Activated naive CD4-positive, alpha-beta T cell (primary cell): ENCODE data around the gene RFNG.
A peak's percentile ranks its signal among the peaks of the same experiment; 100 is the strongest.
"Not testable (repeated sequence)": the region's sequence is repeated elsewhere in the genome, so short reads cannot be mapped to it uniquely, and the experiment has no call there.

Experiments
- DNase-seq, 4 experiments: peaks; one replicate each; lab custom pipeline; 2025; lab: John Stamatoyannopoulos, UW

The RFNG gene

DNA sequence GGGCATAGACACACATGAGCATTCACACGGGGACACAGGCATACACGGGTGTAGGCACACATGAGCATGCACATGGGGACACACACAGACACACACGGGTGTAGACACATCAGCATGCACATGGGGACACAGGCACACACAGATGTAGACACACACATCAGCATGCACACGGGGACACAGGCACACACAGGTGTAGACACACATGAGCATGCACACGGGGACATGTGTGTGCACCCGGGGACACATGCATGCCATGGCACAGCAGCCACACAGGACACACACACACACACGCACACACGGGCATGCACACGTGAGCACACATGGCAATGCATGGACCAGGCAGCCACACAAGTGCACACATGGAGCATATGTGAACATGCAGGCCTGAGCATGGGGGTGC, 9.0 kb downstream of the RFNG start:
- DNase-seq, result no peak

DNA sequence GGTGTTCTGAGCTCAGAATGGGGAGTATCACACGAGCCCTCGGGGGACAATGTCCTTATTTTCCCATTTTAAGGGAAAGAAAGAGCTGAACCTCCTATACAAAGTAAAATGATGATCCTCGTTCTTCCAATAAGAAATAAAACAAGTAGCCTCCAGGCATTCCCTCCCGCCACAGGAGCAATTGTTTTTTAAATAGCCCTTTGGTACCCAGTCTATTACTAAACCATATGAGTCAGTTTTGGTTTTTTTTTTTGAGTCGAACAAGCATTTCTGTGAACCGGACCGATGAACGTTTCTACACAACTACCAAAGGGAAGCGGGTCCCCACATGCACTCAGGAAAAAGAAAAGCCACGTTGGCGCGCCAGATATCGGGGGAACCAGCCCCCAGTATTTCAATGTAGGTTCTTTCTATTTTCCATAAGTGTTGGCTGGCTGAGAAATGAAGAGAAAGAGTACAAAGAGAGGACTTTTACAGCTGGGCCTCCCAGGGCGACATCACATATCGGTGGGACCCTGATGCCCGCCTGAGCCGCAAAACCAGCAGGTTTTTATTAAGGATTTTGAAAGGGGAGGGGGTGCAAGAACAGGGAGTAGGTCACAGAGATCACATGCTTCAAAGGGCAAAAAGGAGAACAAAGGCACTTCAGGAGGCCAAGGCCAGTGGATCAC, 10.3 kb downstream of the RFNG start:
- DNase-seq, result no peak

DNA sequence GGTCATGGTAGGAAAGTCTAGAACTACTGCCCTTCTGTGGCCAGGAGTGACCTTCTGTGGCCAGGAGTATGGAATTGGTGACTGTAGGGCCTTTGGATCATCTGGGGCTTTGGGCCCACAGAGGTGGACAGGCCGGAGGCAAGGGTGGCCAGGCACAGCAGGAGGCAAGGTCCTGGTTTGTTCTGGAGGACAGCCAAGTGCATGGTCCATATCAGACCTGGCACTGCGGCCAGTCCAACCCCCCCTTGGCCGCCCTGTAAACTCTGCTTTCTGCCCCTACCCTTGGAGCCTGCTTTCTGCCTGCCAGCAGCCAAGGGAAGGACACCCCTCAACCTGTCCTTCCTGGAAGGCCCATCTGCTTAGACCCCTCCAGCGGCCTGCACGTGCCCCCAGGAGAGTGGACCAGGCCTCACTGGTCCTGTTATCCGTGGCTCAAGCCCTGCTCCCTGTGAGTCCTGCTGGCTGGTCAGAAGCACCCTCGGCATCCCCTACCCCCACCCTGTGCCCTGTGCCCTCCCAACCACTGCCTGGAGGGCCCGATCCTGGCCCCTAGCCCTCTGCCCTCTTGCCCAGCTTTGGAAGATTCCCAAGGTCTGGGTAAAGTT, 11.8 kb downstream of the RFNG start:
- no peak for DNase-seq

DNA sequence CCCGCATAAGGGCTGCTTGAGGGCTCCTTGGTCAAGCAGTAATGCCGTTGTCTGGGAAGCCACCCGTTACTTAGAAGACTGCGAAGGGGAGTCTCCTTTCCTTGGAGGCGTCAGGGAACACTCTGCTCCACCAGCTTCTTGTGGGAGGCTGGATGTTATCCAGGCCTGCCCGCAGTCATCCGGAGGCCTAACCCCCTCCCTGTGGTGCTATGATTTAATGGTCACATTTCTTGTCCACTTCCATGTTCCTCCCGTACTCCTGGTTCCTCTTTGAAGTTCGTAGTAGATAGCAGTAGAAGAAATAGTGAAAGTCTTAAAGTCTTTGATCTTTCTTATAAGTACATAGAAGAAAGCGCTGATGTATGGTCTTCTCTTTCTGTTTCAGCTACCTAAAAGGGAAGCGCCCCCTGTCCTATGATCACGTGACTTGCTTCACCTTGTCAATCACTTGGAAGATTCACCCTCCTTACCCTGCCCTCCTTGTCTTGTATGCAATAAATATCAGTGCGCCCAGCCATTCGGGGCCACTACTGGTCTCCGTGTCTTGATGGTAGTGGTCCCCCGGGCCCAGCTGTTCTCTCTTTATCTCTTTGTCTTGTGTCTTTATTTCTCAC, 12.7 kb downstream of the RFNG start:
- not testable (repeated sequence) for DNase-seq

DNA sequence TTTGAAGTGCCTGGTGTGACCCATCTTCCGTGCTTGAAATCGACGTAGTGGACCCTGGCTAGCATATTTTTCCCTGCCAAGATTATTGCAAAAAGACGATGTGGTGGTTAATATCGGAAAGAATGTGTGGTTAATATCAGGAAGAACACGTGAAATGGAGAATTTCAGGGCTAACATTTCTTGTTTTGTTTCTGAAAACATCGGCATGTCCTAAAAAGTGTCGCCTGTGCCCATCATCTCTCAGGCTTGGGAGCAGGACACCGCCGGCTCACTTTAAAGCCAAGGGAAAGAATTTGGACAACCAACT, 13.8 kb downstream of the RFNG start:
- DNase-seq, result no peak

DNA sequence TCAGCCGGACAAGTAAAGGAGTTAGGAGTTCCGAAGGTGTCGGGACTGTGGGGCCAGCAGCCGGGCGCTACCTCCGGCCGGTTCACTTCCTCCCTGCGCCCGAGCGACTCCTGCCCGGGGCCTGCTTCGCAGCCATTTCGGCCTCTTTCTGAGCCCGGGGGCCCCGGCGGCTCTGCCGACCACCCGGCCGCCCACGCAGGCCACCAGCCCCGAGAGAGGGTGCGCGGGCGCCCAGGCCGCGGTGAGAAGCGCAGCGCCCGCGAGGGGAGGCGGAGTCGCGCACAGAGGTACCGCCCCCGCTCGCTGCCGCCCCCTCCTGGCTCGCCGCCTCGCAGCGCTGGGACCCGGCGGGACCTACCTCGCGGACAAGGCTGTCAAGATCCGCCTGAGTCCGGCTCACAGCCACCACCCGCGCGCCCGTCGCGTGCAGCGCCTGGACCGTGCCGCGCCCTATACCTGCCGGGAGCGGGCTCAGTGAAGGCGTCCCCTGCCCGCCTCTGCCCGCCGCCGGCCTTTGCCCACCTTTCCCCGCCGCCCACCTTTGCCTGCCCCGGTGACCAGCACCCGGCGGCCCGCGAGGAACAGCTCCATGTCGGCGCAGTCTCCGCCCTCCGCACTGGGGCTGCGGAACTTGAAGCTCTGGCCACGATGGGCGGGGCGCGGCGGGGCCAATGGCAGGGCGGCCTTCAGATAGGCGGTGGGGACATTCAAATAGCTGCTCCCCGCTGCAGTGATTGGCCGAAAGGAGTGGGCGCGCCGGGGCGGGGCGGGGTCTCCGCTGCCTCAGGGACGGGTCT, 14.3 kb downstream of the RFNG start, which contains the start of gene DCXR:
Gene DCXR, minus strand, starts transcription at position 606 of the 797 bp plus-strand sequence. Its CDS starts 15 bp downstream, at position 591.
- DNase-seq, result peak; percentile 72 to 92 (median 86)

DNA sequence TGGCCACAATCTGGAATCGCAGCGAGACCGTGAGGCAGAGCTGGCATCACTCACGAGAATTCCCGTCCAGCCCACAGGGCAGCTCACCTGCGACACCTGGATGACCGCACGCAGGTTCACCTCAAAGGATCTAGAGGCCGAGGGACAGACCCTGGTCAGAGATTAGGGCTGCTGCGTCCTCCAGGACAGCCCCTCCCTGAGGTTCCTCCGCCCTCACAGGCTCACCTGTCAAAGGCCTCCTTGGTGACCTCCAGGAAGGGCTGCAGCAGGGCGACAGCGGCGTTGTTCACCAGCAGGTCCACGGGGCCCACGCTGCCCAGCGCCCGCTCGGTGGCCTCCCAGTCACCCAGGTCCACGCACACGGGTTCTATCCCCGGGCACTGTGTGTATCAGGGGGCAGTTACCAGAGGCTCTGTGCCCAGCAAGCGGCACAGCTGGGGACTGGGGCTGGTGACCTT, 14.9 kb downstream of the RFNG start:
- no peak for DNase-seq

DNA sequence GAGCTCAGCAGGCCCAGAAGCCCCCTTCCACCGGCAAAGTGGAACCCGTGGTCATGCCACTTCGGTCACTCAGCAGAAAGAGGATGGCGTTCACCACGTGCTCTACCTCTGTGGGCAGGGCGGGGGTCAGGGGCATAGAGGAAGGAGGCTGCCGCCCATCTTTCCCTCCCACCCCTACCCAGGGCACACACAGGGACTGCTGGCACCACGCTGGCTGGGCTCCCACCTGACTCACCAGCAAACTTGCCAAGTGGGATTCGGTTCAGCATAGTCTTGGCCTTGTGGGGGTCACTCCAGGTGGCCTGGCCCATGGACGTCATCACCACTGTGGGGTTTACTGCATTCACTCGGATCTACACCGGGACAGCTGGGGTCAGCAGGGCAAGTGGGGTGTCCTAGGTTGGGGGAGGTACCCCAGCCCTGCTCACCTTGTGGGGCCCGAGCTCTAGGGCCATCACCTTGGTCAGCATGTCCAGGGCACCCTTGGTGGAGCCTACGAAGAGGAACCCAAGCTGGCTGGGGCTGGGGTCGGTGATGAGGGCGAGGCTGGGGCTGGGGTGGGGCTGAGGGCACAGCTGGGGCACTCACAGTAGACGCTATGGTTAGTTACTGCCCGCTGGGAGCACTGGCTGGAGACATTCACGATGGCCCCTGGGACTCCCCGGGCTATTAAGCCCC, 15.5 kb downstream of the RFNG start:
- no peak for DNase-seq

DNA sequence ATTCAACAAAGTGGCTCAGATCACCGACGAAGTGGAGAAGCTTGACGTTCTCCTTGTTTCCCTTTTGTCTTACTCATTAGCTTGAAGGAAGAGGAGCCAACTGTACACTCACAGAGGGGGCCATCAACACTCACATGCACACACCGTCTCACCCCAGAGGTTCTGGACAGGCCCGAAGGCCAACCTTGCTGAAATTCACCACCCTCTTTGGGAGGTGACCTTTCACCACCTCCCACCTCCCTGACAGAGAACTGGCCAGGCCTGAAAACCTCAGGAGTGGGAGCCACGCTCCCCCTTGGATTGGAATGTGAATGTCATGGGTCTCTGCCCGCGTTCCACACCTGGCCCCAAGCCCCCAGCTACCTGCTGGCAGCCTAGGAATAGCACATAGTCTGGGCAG, 16.1 kb downstream of the RFNG start:
- DNase-seq, result no peak

DNA sequence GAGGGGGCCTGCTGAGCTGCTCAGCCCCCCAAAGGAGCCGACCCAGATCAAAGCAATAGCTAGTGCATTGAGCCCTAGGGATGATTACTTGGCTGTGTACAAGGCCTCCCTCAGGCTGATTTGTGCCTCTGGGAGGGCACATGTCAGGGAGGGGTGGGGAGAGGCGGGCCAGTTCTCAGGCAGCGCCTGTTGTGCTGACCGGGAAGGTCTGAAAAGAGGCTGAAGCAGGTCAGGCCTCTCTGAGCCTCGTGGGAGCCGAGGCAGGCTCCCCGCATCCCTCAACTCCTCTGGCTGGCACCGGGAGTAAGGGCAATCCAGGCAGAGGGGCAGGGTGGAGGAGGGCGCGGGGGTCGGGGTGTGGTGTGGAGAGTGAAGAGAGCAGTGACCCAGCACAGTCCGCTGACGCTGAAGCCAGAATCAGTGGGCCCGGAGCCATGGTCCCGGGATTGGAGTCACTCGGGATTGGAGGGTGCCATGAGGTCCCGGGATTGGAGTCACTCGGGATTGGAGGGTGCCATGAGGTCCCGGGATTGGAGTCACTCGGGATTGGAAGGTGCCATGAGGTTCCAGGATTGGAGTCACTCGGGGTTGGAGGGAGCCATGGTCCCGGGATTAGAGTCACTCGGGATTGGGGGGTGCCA, 17.1 kb downstream of the RFNG start:
- no peak for DNase-seq

DNA sequence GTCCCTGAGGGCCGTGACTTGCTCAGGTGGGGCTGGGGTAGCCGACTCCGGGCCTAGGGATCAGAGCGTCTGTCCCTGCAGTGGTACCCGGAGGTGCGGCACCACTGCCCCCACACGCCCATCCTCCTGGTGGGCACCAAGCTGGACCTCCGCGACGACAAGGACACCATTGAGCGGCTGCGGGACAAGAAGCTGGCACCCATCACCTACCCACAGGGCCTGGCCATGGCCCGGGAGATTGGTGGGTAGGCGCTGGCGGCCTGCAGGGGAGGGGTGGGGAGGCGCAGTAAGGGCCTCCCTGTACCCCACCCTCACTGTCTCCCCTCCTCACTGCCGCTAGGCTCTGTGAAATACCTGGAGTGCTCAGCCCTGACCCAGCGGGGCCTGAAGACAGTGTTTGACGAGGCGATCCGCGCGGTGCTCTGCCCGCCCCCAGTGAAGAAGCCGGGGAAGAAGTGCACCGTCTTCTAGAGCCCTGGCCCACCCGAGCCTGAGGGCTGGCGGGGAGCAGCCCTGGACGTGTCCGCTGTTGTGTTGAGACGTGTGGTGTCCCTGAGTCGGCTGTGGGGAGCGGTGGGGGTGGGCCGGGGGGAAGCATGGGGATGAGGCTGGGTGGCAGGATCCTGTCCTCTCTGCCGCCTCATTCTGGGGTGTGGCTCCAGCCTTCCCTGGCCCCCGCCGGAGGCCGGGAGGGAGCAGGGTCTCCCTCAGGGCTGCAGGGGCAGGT, 18.1 kb downstream of the RFNG start:
- DNase-seq, result no peak

DNA sequence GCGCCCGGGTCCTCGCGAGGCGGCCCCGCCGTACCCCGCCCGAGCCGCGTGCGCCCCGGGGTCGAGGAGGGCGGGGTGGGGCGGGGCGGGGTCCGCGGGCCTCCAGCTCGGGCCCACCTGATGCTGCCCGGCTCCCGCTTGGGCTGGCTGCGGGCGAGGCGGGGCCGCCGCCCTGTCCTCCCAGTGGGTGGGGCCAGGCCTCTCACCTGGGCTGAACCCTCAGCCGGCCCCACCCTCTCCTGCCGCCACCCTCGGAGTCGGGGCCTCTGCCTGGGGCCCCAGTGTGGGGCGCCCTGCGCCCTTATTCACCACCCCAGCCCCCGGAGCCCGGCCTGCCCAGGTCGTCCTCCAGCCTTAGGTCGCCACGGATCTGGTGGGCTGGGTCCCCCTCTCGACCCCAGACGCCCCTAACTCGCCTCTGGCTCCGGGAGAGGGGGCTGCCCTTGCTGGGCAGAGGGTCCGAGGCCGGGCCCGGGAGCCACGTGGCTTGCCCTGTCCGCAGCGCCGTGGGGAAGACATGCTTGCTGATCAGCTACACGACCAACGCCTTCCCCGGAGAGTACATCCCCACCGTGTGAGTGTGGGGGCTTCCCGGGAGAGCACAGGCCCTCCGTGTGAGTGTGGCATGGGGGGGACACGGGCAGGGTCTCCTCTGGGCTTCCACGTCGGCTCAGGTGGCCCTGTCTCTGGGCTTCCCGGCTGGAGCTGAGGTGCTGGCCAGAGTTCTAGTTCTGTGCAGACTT, 19.6 kb downstream of the RFNG start:
- peak in 1 of 4 experiments; percentile 19 for DNase-seq

DNA sequence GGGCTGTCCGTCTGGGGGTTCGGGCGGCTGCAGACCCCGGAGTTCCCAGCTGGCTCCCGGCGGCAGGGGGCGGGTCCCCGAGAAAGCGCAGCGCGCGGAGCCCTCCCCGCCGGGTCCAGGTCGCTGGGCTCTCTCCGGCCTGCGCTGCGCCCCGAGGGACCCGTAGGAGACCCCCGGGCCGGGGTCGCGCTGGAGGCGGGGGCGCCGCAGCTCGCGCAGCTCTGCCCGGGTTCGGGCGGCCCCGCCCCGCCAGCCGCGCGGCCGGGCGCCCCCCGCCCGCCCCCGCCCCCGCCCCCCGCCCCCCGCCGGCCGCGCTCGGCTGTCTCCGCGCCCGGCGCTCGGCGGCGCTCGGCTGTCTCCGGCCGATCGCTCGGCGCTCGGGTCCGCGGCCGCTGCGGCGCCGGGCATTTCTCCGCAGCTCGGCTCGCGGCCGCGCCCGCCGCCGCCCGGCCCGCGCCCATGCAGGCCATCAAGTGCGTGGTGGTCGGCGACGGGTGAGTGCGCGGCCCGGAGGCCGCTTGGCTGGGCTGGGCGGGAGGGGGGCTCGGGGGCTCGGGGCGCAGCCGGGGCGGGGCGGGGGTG, 20.2 kb downstream of the RFNG start, which contains the start of gene RAC3:
Gene RAC3, plus strand, starts transcription at position 376 of the 582 bp plus-strand sequence. Its CDS starts 84 bp downstream, at position 460.
- no peak for DNase-seq

DNA sequence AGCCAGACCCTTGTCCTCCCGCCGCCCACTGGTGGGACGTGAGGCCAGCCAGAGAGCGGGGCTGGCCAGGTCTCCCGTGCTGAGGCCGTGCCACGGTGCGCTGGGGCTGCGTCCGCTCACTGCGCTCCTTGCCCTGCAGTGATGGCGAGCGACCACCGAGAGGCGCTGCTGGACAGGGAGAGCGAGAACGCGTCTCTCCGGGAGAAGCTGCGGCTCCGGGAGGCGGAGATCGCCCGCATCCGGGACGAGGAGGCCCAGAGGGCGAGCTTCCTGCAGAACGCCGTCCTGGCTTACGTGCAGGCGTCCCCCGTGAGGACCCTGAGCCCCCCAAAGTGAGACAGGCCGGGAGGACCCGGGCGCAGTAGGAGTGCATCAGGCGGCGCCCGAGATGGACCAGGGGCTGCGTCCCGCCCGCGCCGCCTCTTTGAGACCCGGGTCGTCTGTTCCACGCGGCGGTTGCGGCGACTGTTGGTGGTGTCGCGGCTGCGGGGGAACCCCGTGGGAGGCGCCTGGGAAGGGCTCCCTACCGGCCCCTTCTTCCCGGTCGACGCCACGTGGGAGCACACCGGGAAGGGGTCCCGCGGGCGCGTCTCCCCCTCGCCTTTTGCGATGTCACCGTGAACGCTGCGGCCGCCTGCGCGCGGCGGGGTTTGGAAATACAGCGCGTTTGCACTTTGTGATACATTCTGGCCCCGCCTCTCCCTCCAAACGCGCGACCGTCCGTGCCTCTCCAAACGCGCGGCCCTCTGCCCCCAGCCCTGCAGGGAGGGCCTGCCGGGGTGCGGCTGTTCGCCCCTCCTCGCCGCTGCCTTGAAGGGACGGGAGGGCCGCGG, 20.9 kb downstream of the RFNG start:
- peak; percentile 46 to 77 (median 71) for DNase-seq

DNA sequence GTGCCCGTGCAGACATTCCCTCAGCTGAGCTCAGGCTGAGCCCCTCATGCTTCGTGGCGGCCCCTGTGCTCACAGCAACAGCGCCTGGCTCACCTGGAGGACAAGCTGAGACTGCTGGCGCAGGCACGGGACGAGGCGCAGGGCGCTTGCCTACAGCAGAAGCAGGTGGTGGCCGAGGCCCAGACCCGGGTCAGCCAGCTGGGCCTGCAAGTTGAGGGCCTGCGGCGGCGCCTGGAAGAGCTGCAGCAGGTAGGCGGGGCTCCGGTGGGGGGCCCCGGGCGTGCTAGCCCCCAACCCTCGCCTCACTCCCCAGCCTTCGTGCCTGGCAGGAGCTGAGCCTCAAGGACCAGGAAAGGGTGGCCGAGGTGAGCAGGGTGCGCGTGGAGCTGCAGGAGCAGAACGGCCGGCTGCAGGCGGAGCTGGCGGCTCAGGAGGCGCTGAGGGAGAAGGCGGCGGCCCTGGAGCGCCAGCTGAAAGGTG, 21.6 kb downstream of the RFNG start:
- DNase-seq, result no peak

DNA sequence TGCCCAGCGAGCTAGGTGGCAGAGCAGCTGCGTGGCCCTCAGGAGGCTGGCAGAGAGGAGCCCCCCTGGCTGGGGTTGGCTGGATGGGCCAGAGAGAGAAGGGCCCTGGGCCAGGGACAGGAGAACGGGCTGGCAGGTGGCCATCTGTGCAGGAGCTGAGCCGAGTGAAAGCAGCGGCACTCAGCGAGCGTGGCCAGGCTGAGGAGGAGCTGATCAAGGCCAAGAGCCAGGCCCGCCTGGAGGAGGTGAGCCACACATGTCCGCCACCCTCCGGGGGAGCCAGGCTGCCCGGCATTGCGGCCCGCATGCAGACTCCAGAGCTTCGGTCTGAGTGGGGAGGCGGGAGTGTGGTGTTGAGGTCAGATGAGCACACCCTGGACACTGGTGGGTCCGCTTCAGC, 22.2 kb downstream of the RFNG start:
- DNase-seq, result no peak

DNA sequence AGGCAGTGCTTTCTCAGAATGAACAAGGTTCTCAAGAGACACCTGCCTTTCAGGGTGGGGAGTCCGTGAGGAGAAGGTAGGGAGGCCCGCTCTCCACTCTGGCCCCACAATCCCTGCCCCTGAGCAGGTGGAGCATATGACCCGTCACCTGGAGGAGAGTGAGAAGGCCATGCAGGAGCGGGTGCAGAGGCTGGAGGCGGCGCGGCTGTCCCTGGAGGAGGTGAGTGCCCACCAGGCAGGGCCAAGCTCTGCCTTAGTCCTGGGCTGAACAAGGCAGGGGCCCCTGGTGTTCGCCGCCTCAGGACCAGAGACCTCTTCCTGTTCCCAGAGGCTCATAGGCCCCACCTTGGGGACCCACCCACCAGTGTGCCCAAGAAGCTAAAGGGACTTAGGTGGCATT, 22.6 kb downstream of the RFNG start:
- DNase-seq, result no peak

DNA sequence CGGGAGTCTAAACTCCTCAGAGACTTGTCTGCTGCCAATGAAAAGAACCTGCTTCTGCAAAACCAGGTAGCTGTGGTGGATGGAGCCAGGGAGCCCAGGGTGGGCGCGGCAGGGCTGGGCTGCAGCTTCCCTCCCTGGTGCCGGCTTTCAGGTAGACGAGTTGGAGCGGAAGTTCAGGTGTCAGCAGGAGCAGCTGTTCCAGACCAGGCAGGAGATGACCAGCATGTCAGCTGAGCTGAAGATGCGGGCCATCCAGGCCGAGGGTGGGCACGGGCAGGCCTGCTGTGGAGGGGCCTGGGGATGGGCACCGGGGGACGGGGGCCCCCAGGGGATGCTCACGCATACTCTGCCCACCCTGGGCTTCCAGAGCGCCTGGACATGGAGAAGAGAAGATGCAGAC, 23.4 kb downstream of the RFNG start:
- no peak for DNase-seq
